Ovary (tissue), 3 donors: Measurements from ENCODE around the gene STAG3.

Experiments
- CTCF ChIP-seq, 3 donors: fragments of 450-650 bp in 2 of 3; fragments of 200-600 bp in 1 of 3; IDR thresholded peaks; one replicate each; pipeline versions ENCODE4 v1.5.1 to v1.8.0; 2016 to 2022; ENCODE audit warnings: antibody characterized with exemption in 3 of 3, mild to moderate bottlenecking in 1 of 3
- EP300 ChIP-seq: sonication (generic); formaldehyde crosslinking; IDR thresholded peaks from one replicate; pipeline ENCODE4 v1.6.1; 2017; ENCODE audit warnings: antibody characterized with exemption
- donor health status: DM: no; HTN: no; CAD: no.

- TF ChIP-seq CTCF (IDR thresholded peaks at IDR 0.05), result no peak
- TF ChIP-seq EP300, result no peak
Measured at GRCh38 chr7:100221231-100221718, 43.6 kb downstream of the STAG3 start.
